Measurements from ENCODE around the gene CNGB1. TPM values are rescaled to one million over a fixed set of nuclear protein-coding genes. Genes with fewer than 3 reads are reported as not detected.
A peak's percentile ranks its signal among the peaks of the same experiment; 100 is the strongest.

The CNGB1 gene
- total RNA-seq, 2 experiments from 2014 or later = not detected

GRCh38 chr16:57995721-57996405, 24.9 kb upstream of the CNGB1 start:
- no peak for DNase-seq
- ChIA-PET POLR2A (no interaction called here), CTCF (interaction anchor here (1.2 kb wide), 1 partner anchor 346 kb away, joined by 3 read pairs; no protein-coding TSS in a partner anchor)
- Mint-ChIP-seq H3K4me1 (ENCODE audit: low read depth) (peaks cover 44% of the 10 kb centered on the region), H3K27ac (peak overlapping the region; percentile 5), H3K4me3 (no peak overlapping the region), H3K36me3 (peaks cover 12% of the 10 kb centered on the region), H3K27me3 (no peaks in the 10 kb centered on the region), H3K9me3 (no peaks in the 10 kb centered on the region)
- intact Hi-C loops (cut with micrococcal nuclease) = no loop called here

- Mint-ChIP-seq H3K36me3 (peaks cover 12% of the 10 kb centered on the region), H3K27me3 (no peaks in the 10 kb centered on the region), H3K4me1 (ENCODE audit: low read depth) (peaks cover 44% of the 10 kb centered on the region), H3K4me3 (no peak overlapping the region), H3K27ac (peak overlapping the region; percentile 69), H3K9me3 (no peaks in the 10 kb centered on the region)
- CTCF ChIA-PET = interaction anchor here (2.1 kb wide), 1 partner anchor 95 kb away, joined by 5 read pairs; no protein-coding TSS in a partner anchor
- POLR2A ChIA-PET = no interaction called here
- intact Hi-C loops (cut with micrococcal nuclease) = no loop called here
- peak; percentile 71 for DNase-seq
Measured at GRCh38 chr16:57994778-57995177, 23.9 kb upstream of the CNGB1 start.

- intact Hi-C loops (cut with micrococcal nuclease) = no loop called here
- POLR2A ChIA-PET = no interaction called here
- Mint-ChIP-seq H3K4me1 (ENCODE audit: low read depth) (peaks cover 44% of the 10 kb centered on the region), H3K27me3 (no peaks in the 10 kb centered on the region), H3K9me3 (no peaks in the 10 kb centered on the region), H3K36me3 (peaks cover 12% of the 10 kb centered on the region), H3K4me3 (no peak overlapping the region), H3K27ac (peak overlapping the region; percentile 69)
- CTCF ChIA-PET = interaction anchor here (0.9 to 2.1 kb wide), 3 partner anchors 9 to 237 kb away, joined by 4 to 5 read pairs (median 4); no protein-coding TSS in a partner anchor
- no peak for DNase-seq
Measured at GRCh38 chr16:57994361-57994760, 23.4 kb upstream of the CNGB1 start.

GRCh38 chr16:57993897-57994296, 23.0 kb upstream of the CNGB1 start:
- Mint-ChIP-seq H3K27ac (no peak overlapping the region), H3K4me1 (ENCODE audit: low read depth) (peaks cover 39% of the 10 kb centered on the region), H3K27me3 (no peaks in the 10 kb centered on the region), H3K9me3 (no peaks in the 10 kb centered on the region), H3K36me3 (peaks cover 12% of the 10 kb centered on the region), H3K4me3 (no peak overlapping the region)
- intact Hi-C loops (cut with micrococcal nuclease) = no loop called here
- CTCF ChIA-PET = interaction anchor here (0.9 to 2.1 kb wide), 3 partner anchors 9 to 236 kb away, joined by 4 to 5 read pairs (median 4); no protein-coding TSS in a partner anchor
- no peak for DNase-seq
- POLR2A ChIA-PET = no interaction called here

GRCh38 chr16:57993438-57993837, 22.5 kb upstream of the CNGB1 start:
- POLR2A ChIA-PET = no interaction called here

GRCh38 chr16:57992084-57992483, 21.2 kb upstream of the CNGB1 start:
- Mint-ChIP-seq H3K4me3 (no peak overlapping the region), H3K9me3 (no peaks in the 10 kb centered on the region), H3K4me1 (ENCODE audit: low read depth) (peaks cover 21% of the 10 kb centered on the region), H3K27ac (no peak overlapping the region), H3K27me3 (no peaks in the 10 kb centered on the region), H3K36me3 (peaks cover 5% of the 10 kb centered on the region)
- ChIA-PET POLR2A (interaction anchor here (0.7 kb wide), 1 partner anchor 8 kb away, joined by 3 read pairs; no protein-coding TSS in a partner anchor), CTCF (no interaction called here)
- no peak for DNase-seq
- intact Hi-C loops (cut with micrococcal nuclease) = no loop called here

More at GRCh38 chr16:57993438-57993837, 22.5 kb upstream of the CNGB1 start:
- no peaks in the 10 kb centered on the region for H3K27me3 Mint-ChIP-seq
- peaks cover 35% of the 10 kb centered on the region for H3K4me1 Mint-ChIP-seq (ENCODE audit: low read depth)
- no peak overlapping the region for H3K4me3 Mint-ChIP-seq
- H3K27ac Mint-ChIP-seq = no peak overlapping the region
- H3K36me3 Mint-ChIP-seq = peaks cover 11% of the 10 kb centered on the region
- no peaks in the 10 kb centered on the region for H3K9me3 Mint-ChIP-seq
- DNase-seq = no peak
- intact Hi-C loops (cut with micrococcal nuclease) = no loop called here
- CTCF ChIA-PET = interaction anchor here (0.9 to 2.1 kb wide), 3 partner anchors 9 to 236 kb away, joined by 4 to 5 read pairs (median 4); no protein-coding TSS in a partner anchor

- Mint-ChIP-seq H3K27me3 (no peaks in the 10 kb centered on the region), H3K4me3 (no peak overlapping the region), H3K4me1 (ENCODE audit: low read depth) (peaks cover 16% of the 10 kb centered on the region), H3K9me3 (no peaks in the 10 kb centered on the region), H3K36me3 (peaks cover 4% of the 10 kb centered on the region), H3K27ac (no peak overlapping the region)
- intact Hi-C loops (cut with micrococcal nuclease) = no loop called here
- no peak for DNase-seq
- ChIA-PET CTCF (no interaction called here), POLR2A (interaction anchor here (0.7 kb wide), 1 partner anchor 9 kb away, joined by 3 read pairs; no protein-coding TSS in a partner anchor)
Measured at GRCh38 chr16:57991551-57992059, 20.7 kb upstream of the CNGB1 start.

- H3K27ac Mint-ChIP-seq = no peak overlapping the region
- ChIA-PET CTCF (no interaction called here), POLR2A (interaction anchor here (1.6 kb wide), 1 partner anchor 11 kb away, joined by 4 read pairs; no protein-coding TSS in a partner anchor)
- no peak overlapping the region for H3K4me3 Mint-ChIP-seq
- no peaks in the 10 kb centered on the region for H3K9me3 Mint-ChIP-seq
- intact Hi-C loops (cut with micrococcal nuclease) = no loop called here
- H3K4me1 Mint-ChIP-seq (ENCODE audit: low read depth) = peaks cover 8% of the 10 kb centered on the region
- no peak for DNase-seq
- H3K27me3 Mint-ChIP-seq = no peaks in the 10 kb centered on the region
- H3K36me3 Mint-ChIP-seq = no peaks in the 10 kb centered on the region
Measured at GRCh38 chr16:57988929-57989328, 18.0 kb upstream of the CNGB1 start.

GRCh38 chr16:57987441-57988177, 16.7 kb upstream of the CNGB1 start:
- intact Hi-C loops (cut with micrococcal nuclease) = no loop called here
- Mint-ChIP-seq H3K27me3 (no peaks in the 10 kb centered on the region), H3K27ac (no peak overlapping the region), H3K36me3 (no peaks in the 10 kb centered on the region), H3K9me3 (no peaks in the 10 kb centered on the region), H3K4me3 (no peak overlapping the region), H3K4me1 (ENCODE audit: low read depth) (peaks cover 8% of the 10 kb centered on the region)
- ChIA-PET CTCF (interaction anchor here (1.2 kb wide), 1 partner anchor 12 kb away, joined by 3 read pairs; no protein-coding TSS in a partner anchor), POLR2A (no interaction called here)
- DNase-seq = no peak

- H3K9me3 Mint-ChIP-seq = no peaks in the 10 kb centered on the region
- no peak for DNase-seq
- H3K4me1 Mint-ChIP-seq (ENCODE audit: low read depth) = peaks cover 8% of the 10 kb centered on the region
- H3K27me3 Mint-ChIP-seq = no peaks in the 10 kb centered on the region
- ChIA-PET POLR2A (interaction anchor here (0.7 kb wide), 1 partner anchor 164 kb away, joined by 3 read pairs; no protein-coding TSS in a partner anchor), CTCF (no interaction called here)
- intact Hi-C loops (cut with micrococcal nuclease) = no loop called here
- peak overlapping the region; percentile 7 for H3K4me3 Mint-ChIP-seq
- no peak overlapping the region for H3K27ac Mint-ChIP-seq
- no peaks in the 10 kb centered on the region for H3K36me3 Mint-ChIP-seq
Measured at GRCh38 chr16:57986196-57986595, 15.3 kb upstream of the CNGB1 start.

GRCh38 chr16:57985204-57986181, 14.6 kb upstream of the CNGB1 start:
- POLR2A ChIA-PET = interaction anchor here (1.2 to 1.3 kb wide), 2 partner anchors 13 to 14 kb away, joined by 4 read pairs; partner anchors contain the start of gene ZNF319
- H3K36me3 Mint-ChIP-seq = no peaks in the 10 kb centered on the region
- peaks cover 8% of the 10 kb centered on the region for H3K4me1 Mint-ChIP-seq (ENCODE audit: low read depth)
- no peaks in the 10 kb centered on the region for H3K27me3 Mint-ChIP-seq
- H3K9me3 Mint-ChIP-seq = no peaks in the 10 kb centered on the region
- no peak overlapping the region for H3K27ac Mint-ChIP-seq
- intact Hi-C loops (cut with micrococcal nuclease) = loop anchor here (1.0 kb wide), 1 partner anchor 14 kb away; no protein-coding TSS in a partner anchor
- H3K4me3 Mint-ChIP-seq = peak overlapping the region; percentile 87
- CTCF ChIA-PET = interaction anchor here (0.6 to 0.8 kb wide), 3 partner anchors 8 to 934 kb away, joined by 3 to 4 read pairs (median 3); partner anchors contain the start of gene USB1
- no peak for DNase-seq

Measured in activated CD4-positive, alpha-beta memory T cell treated with anti-CD3 and anti-CD28 coated beads for 36 hours (primary cell).